Measurements from ENCODE around the gene INSYN1.
"Not testable (repeated sequence)": the region's sequence is repeated elsewhere in the genome, so short reads cannot be mapped to it uniquely, and the experiment has no call there.

DNA sequence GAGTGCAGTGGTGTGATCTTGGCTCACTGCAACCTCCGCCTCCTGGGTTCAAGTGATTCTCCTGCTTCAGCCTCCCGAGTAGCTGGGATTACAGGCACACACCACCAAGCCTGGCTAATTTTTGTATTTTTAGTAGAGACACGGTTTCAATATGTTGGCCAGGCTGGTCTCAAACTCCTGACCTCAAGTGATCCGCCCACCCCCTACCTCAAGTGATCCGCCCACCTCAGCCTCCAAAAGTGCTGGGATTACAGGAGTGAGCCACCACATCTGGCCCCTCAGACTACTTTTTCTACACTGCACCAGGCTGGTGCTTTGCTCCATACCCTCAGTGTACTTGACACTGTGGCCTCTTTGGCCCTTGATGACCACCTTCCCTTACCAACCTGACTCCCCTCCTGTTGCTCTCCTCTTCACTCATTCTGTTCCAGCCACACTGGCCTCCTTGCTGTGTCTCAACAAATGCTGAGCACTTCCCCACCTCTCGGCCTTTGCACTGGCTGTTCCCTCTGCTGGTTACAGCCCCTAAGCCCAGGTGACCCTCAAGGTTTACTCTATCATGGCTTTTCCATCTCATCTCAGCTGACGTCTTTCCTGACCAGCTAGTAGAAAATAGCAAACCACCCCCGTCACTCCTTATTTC is 39.9 kb upstream of the INSYN1 start:
- TF ChIP-seq, protein P1, sequence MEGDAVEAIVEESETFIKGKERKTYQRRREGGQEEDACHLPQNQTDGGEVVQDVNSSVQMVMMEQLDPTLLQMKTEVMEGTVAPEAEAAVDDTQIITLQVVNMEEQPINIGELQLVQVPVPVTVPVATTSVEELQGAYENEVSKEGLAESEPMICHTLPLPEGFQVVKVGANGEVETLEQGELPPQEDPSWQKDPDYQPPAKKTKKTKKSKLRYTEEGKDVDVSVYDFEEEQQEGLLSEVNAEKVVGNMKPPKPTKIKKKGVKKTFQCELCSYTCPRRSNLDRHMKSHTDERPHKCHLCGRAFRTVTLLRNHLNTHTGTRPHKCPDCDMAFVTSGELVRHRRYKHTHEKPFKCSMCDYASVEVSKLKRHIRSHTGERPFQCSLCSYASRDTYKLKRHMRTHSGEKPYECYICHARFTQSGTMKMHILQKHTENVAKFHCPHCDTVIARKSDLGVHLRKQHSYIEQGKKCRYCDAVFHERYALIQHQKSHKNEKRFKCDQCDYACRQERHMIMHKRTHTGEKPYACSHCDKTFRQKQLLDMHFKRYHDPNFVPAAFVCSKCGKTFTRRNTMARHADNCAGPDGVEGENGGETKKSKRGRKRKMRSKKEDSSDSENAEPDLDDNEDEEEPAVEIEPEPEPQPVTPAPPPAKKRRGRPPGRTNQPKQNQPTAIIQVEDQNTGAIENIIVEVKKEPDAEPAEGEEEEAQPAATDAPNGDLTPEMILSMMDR (IDR thresholded peaks at IDR 0.05), result not testable (repeated sequence)
- TF ChIP-seq POLR2AphosphoS5 (IDR thresholded peaks at IDR 0.05), result not testable (repeated sequence)

All from sigmoid colon (tissue), 4 donors.